NCI-H82 (cell line): ENCODE data around the gene MYH6.

Experiments
- DNase-seq: peaks from one replicate; lab custom pipeline; 2025; lab: John Stamatoyannopoulos, UW

Gene MYH6

DNA sequence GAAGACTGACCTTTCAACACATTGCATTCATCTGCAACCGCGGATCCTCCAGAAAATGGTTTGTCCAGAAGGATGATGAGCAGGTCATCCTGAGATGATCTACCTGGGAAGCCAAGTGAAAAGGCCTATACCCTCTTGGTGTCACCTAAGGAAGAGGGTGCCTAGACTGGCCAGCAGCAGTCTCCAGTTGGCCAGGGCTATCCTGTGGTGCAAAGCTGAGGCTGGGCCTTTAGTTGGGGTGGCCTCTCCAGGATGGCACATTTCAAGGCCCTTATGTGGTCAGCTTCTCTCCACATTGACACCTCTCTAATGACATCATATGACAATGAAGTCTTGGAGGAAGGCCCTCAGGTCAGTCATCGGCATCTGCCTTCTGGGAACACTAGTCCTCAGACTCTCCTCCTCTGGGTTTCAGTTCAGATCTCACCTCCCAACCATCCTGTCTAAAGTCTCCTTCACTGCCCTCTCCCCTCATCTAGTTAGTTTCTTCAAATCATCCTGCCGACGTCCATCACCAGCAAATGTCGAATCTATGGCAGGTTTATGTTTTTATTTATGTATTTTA, 52.1 kb downstream of the MYH6 start:
- DNase-seq, result no peak

DNA sequence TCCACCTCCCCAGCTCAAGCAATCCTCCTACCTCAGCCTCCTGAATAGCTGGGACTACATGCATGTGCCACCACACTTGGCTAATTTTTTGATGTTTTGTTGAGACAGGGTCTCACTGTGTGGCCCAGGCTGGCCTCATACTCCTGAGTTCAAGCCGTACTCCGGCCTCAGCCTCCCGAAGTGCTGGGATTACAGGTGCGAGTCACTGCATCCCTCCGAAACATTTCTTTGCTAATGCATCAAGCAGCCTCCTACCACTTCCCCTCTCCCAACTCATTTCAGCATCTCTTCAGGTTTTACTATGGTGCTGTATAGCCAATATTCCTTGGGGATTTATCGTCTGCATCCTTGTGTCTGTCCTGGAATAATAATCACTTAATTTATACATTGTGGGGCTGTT, 53.1 kb downstream of the MYH6 start:
- DNase-seq, result no peak

GRCh38 chr14:23353433-23353780, 54.7 kb downstream of the MYH6 start:
- no peak for DNase-seq

GRCh38 chr14:23352506-23353432, 55.3 kb downstream of the MYH6 start, which contains the start of gene SLC22A17:
Gene SLC22A17 (minus strand): TSS chr14:23352887.
- DNase-seq, result peak; percentile 100

- DNase-seq, result peak; percentile 92
These were observed 56.2 kb downstream of the MYH6 start for GRCh38 chr14:23351681-23352505.

GRCh38 chr14:23349156-23349845, 58.8 kb downstream of the MYH6 start:
- DNase-seq, result no peak

DNA sequence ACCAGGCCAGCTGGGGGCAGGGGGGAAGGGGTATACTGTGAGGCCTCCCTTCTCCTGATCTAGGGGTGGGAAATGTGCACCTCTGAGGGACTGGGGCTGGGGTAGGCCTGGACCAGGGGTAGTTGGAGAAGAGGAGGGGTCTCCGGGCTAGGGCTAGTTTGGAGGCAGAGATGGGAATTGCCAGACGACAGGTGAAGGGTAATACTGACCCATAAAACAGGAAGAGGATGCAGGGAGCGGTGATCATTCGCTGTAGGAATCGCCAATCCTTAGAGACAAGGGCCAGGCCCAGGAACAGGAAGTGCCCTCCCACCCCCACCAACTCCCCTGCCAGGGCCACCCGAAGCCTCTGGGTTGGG, 59.8 kb downstream of the MYH6 start:
- no peak for DNase-seq

DNA sequence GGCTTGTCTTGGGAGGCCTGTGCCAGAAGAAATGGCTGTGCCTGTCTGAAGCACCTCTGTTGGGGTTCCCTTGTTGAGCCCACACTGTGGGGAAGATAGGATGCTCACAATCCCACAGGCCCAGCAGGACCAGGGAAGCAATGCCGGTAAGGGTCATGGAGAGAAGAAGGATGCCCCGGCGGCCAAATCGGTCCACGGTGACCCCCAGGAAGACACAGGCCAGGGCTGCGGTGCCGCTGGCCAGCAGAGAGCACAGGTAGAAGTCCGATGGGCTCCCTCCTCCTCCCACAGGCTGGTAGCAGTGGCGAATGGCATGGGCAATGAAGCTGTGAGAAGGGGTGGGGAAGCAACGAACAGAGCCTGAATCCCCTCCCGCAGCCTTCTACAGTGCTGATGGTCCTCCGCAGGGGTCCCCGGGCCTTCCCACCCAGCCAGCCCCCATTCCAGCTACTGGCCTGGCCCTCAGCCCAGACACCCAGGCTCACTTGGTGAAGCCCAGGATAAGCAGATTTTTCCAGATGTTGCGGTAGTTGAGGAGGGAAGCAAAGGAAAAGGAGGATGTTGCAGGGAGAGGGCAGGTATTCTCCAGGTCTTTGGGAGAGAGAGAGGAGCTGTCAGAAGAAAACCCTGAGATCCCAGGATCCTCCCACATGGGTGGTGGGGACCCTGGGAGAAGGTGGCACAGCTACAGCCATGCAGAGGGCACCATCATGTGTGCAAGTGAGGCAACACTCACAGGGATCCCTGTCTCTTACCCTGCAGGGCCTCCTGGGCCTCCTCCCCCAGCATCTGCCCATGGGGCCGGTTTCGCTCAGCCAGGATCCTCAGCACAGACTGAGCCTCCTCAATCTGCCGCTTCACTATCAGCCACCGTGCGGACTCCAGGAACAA, 60.4 kb downstream of the MYH6 start:
- DNase-seq, result no peak

DNA sequence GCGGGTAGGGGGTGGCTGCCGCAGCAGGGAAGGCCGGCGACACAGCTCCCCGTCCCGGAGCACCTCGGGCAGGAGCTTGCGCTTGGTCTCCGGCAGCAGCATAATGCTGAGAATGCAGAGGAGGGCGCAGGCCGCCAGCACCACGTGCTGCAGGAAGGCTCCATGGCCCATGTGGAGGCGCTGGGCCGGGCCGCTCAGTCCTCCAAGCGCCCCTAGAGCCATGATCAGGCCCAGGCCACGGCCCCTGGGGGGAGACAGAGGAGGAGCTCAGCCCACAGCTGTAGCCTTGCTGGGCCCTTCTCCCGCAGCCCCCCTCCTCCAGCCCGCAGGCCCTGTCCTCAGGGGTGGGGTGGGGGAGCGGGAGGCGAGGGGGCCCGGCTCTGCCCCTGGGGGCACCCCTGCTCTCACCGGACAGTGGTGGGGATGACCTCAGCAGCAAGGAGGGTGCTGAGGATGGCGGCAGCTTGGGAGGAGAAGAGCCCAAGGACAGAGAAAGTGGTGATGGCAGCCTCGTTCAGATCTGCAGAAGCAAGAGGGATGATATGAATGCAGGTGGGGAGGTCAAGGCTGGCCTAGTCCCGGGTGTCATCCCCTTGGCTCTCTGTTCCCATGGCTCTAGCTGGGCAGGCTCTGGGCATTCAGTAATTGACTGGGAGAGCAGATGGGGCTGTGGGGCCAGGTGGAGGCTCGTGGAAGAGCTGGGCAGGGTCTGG, 61.2 kb downstream of the MYH6 start:
- DNase-seq, result no peak

DNA sequence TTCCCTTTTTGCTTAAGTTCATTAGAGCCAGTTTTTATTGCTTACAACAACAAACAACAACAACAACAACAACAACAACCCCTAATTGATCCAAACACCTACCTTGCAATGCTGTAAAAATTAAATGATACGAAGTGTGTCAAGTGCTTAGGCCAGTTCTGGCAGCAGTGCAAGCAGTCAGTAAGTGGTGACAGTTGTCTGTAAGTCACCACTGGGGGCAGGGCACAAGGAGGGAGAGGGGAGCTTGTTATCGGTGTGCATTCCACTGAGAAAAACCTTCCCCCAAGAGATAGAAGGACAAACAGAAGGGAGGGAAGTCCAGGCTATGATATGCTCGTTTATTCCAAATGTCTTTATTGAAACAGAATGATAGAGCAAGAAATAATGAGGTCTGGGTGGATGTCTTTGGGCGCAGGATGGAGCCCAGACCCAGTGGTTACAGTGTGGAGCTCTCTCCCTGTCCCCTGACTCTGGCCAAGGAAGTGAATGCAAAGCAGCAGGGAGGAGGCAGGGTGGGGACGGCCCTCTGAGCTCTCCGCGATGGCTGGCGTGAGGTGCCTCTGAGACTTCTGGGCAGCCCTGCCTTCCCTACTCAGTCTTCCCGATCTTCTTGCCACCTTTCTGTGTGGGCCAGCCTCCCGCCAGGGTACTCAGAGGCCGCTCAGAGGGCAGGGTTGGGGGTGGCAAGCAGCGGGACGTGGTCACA, 61.9 kb downstream of the MYH6 start:
- DNase-seq, result no peak

GRCh38 chr14:23344481-23344880, 63.6 kb downstream of the MYH6 start:
- DNase-seq, result no peak

DNA sequence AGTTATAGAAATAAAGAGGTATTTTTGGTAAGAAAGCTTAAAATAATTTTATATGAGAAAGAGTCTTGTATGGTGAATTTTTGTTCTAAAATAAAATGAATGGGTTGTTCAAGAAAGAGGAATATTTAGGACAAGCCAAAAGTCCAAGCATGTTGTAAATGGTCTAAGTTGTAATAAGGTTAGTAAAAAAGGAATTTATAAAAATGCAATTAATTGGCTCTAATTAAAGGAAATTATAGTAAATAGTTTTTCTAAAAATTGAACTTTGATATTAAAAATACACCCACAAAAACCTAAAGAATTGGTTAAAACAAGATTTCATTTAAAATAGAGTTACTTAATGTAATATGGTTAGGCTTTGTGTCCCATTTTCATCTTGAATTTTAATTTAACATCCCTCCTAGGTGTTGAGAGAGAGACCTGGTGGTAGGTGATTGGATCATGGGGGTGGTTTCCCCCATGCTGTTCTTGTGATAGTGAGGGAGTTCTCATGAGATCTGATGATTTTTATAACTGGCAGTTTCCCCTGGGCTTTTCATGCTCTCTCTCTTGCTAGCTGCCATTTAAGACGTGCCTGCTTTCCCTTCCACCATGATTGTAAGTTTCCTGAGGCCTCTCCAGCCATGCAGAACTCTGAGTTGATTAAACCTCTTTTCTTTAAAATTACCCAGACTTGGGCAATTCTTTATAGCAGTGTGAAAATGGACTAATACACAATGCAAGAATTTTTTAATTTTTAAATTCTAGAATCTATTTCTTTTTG, 68.4 kb downstream of the MYH6 start:
- no peak for DNase-seq

- DNase-seq, result no peak
These were observed 72.5 kb downstream of the MYH6 start for GRCh38 chr14:23335623-23336022.
